ENCODE measurements around the gene KRCC1. TPM values are rescaled to one million over a fixed set of nuclear protein-coding genes. Genes with fewer than 3 reads are reported as not detected.

KRCC1 gene
- total RNA-seq, 1 donor from 2014 or later: 33.9 TPM

DNA sequence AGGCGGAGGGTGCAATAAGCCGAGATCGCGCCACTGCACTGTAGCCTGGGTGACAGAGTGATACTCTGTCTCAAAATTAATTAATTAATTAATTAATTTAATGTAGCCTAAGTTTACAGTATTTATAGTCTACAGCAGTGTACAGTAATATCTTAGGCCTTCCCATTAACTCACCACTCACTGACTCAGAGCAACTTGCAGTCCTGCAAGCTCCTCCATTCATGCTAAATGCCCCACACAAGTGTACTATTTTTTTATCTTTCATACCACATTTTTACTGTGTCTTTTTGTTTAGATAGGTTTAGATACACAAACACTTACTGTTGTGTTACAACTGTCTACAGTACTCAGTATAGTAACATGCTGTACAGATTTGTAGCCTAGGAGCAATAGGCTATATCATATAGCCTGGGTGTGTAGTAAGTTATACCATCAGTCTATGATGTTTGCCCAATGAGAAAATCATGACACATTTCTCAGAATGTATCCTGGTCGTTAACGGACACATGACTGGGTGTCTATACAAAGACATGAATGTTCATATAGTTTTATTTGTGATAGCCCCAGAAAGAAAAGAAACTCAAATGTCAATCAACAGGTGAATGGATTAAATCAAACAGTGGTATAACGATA lies 23.4 kb downstream of the KRCC1 start:
- Mint-ChIP-seq H3K36me3 (peaks cover 36% of the 10 kb centered on the region), H3K9me3 (no peaks in the 10 kb centered on the region), H3K27ac (no peak overlapping the region), H3K4me3 (no peak overlapping the region), H3K4me1 (no peaks in the 10 kb centered on the region), H3K27me3 (ENCODE audit: insufficient read depth, low read depth) (no peaks in the 10 kb centered on the region)
- no peak overlapping the region for H3K9ac ChIP-seq
- H2AFZ ChIP-seq (replicated peaks): no peak overlapping the region
- no peaks in the 10 kb centered on the region for H3K27me3 ChIP-seq
- no peaks in the 10 kb centered on the region for H3F3A ChIP-seq (ENCODE audit: low read depth)
- DNase-seq (ENCODE audit: low spot score): no peak
- TF ChIP-seq, protein P1, sequence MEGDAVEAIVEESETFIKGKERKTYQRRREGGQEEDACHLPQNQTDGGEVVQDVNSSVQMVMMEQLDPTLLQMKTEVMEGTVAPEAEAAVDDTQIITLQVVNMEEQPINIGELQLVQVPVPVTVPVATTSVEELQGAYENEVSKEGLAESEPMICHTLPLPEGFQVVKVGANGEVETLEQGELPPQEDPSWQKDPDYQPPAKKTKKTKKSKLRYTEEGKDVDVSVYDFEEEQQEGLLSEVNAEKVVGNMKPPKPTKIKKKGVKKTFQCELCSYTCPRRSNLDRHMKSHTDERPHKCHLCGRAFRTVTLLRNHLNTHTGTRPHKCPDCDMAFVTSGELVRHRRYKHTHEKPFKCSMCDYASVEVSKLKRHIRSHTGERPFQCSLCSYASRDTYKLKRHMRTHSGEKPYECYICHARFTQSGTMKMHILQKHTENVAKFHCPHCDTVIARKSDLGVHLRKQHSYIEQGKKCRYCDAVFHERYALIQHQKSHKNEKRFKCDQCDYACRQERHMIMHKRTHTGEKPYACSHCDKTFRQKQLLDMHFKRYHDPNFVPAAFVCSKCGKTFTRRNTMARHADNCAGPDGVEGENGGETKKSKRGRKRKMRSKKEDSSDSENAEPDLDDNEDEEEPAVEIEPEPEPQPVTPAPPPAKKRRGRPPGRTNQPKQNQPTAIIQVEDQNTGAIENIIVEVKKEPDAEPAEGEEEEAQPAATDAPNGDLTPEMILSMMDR (IDR thresholded peaks at IDR 0.05): no peak
- TF ChIP-seq EZH2 (IDR thresholded peaks at IDR 0.05): no peak
- no peak for TF ChIP-seq EZH2phosphoT487 (IDR thresholded peaks at IDR 0.05)
- no peak overlapping the region for H3K4me2 ChIP-seq
- H3K4me1 ChIP-seq: no peaks in the 10 kb centered on the region
- no peak overlapping the region for H3K27ac ChIP-seq
- H3K36me3 ChIP-seq: peaks cover 12% of the 10 kb centered on the region
- no peaks in the 10 kb centered on the region for H3K79me2 ChIP-seq (ENCODE audit: low read depth)
- H3K4me3 ChIP-seq: no peak overlapping the region
- H3K9me3 ChIP-seq (ENCODE audit: low read depth): no peaks in the 10 kb centered on the region
- no peaks in the 10 kb centered on the region for H4K20me1 ChIP-seq (ENCODE audit: low read depth)

DNA sequence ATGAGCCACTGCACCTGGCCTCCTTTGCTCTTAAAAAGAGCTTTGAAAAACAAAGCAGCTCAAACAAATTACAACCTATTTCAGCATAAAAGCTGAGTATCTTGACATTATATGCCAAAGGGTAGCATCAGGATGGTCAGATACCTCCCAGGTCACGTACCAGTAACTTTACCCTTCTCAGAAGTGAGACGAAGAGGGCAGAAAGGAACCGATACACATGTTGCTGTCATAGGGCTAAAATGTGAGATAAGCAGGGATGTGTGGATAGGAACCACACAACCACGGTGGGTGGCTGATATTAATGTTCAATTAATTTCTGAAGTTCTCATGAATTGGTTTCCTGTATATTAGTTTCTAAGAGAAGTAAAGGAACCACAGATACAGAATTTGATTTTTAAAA lies 26.7 kb downstream of the KRCC1 start:
- H4K20me1 ChIP-seq (ENCODE audit: low read depth): no peaks in the 10 kb centered on the region
- TF ChIP-seq EZH2phosphoT487 (IDR thresholded peaks at IDR 0.05): no peak
- TF ChIP-seq EZH2 (IDR thresholded peaks at IDR 0.05): no peak
- TF ChIP-seq, protein P1 (IDR thresholded peaks at IDR 0.05): no peak
- no peak overlapping the region for H3K27ac Mint-ChIP-seq
- no peak overlapping the region for H2AFZ ChIP-seq (replicated peaks)
- H3K36me3 ChIP-seq: peaks cover 6% of the 10 kb centered on the region
- no peaks in the 10 kb centered on the region for H3K27me3 Mint-ChIP-seq (ENCODE audit: insufficient read depth, low read depth)
- H3K4me1 Mint-ChIP-seq: no peaks in the 10 kb centered on the region
- H3K36me3 Mint-ChIP-seq: peaks cover 30% of the 10 kb centered on the region
- no peaks in the 10 kb centered on the region for H3K79me2 ChIP-seq (ENCODE audit: low read depth)
- no peaks in the 10 kb centered on the region for H3K27me3 ChIP-seq
- no peak overlapping the region for H3K27ac ChIP-seq
- H3K9ac ChIP-seq: no peak overlapping the region
- H3K4me3 Mint-ChIP-seq: no peak overlapping the region
- peaks cover 5% of the 10 kb centered on the region for H3K4me1 ChIP-seq
- no peaks in the 10 kb centered on the region for H3K9me3 ChIP-seq (ENCODE audit: low read depth)
- no peak overlapping the region for H3K4me3 ChIP-seq
- H3K4me2 ChIP-seq: no peak overlapping the region
- DNase-seq (ENCODE audit: low spot score): no peak
- H3K9me3 Mint-ChIP-seq: no peaks in the 10 kb centered on the region
- peaks cover under 1% of the 10 kb centered on the region for H3F3A ChIP-seq (ENCODE audit: low read depth)

DNA sequence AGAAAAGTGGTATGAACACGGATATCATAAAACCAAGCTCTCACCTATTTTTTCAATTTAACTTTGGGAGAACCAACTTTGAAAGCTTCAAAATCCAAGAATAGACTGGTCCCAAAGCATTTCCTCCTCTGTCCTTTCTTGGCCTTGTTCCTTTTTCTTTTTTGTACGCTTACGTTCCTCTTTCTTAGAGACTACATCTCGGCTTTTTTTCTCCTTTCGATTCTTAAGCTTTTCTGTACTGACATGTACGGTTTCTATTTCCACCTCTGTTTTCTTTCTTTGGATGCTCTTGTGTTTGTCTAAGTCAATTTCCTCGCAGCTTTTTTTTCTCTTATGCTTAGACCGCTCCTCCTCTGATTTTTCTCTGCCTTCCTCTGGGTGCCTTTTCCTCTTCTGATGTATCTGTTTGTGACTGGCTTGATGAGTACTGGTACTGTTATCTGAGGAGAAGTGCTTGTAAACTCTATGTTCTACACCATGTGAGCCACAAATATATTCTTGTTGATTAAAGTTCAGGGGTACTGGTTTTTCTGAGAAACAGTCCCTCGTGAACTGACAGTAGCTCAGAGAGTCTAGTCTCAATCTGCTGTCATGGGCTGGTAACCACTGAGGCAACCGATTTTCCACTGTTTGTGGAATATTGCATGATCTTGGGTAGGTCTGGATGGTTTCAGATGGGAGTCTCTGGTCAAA lies 27.7 kb downstream of the KRCC1 start:
- Histone ChIP-seq H3K4me3 (no peak overlapping the region), H3K36me3 (peaks cover 6% of the 10 kb centered on the region), H3K79me2 (ENCODE audit: low read depth) (no peaks in the 10 kb centered on the region), H2AFZ (replicated peaks) (no peak overlapping the region), H4K20me1 (ENCODE audit: low read depth) (no peaks in the 10 kb centered on the region), H3K27ac (no peak overlapping the region), H3K9me3 (ENCODE audit: low read depth) (no peaks in the 10 kb centered on the region), H3K4me1 (peaks cover 6% of the 10 kb centered on the region), H3K27me3 (no peaks in the 10 kb centered on the region), H3F3A (ENCODE audit: low read depth) (peaks cover 3% of the 10 kb centered on the region), H3K4me2 (no peak overlapping the region), H3K9ac (no peak overlapping the region)
- Mint-ChIP-seq H3K4me3 (no peak overlapping the region), H3K4me1 (no peaks in the 10 kb centered on the region), H3K9me3 (no peaks in the 10 kb centered on the region), H3K27me3 (ENCODE audit: insufficient read depth, low read depth) (no peaks in the 10 kb centered on the region), H3K36me3 (peaks cover 30% of the 10 kb centered on the region), H3K27ac (no peak overlapping the region)
- no peak for DNase-seq (ENCODE audit: low spot score)
- TF ChIP-seq, protein P1 (IDR thresholded peaks at IDR 0.05): no peak
- no peak for TF ChIP-seq EZH2phosphoT487 (IDR thresholded peaks at IDR 0.05)
- TF ChIP-seq EZH2 (IDR thresholded peaks at IDR 0.05): no peak
